PC-3 (cell line): ENCODE results near the gene ISOC1. TPM values are rescaled to one million over a fixed set of nuclear protein-coding genes. Genes with fewer than 3 reads are reported as not detected.

Experiments
- ATAC-seq: fragments of 200-7000 bp; cut with Tn5 transposase; 2 replicates; pipeline ENCODE4 v1.9.1; 2020; ENCODE audit warnings: mild to moderate bottlenecking, moderate library complexity
- BruUV-seq: library from RNA; stranded (reverse); fragments of 400-500 nt; replicated peaks from 2 replicates; lab custom pipeline; 2021; lab: Mats Ljungman, UMichigan
- CTCF ChIA-PET: fragments of 300-600 bp; sonication (Branson Sonifier 250); formaldehyde crosslinking; loops from one replicate; lab custom pipeline; 2022; ENCODE audit warnings: antibody characterized with exemption; lab: Charles Lee
- POLR2A ChIA-PET: fragments of 300-600 bp; sonication (Branson Sonifier 250); formaldehyde crosslinking; loops from one replicate; lab custom pipeline; 2022; ENCODE audit warnings: antibody characterized with exemption; ENCODE audit not compliant: unreplicated experiment; lab: Charles Lee
- DNase-seq: peaks from one replicate; pipeline ENCODE4 v3.0.0-alpha.2; 2015
- H2AFZ ChIP-seq: fragments of 300-600 bp; sonication (generic); 2 replicates; pipeline ENCODE4 v1.6.0; 2016; ENCODE audit warnings: antibody characterized with exemption, low read length
- H3F3A ChIP-seq: fragments of 300-600 bp; sonication (generic); one replicate; pipeline ENCODE4 v1.6.0; 2017; ENCODE audit warnings: antibody characterized with exemption, low read length, control low read depth, mild to moderate bottlenecking; ENCODE audit not compliant: unreplicated experiment
- H3K27ac ChIP-seq: fragments of 300-600 bp; sonication (generic); 2 replicates; pipeline ENCODE4 v1.5.1; 2016; ENCODE audit warnings: mild to moderate bottlenecking, low read length
- H3K27me3 ChIP-seq: fragments of 300-600 bp; sonication (generic); 2 replicates; pipeline ENCODE4 v1.6.1; 2016; ENCODE audit warnings: low read length, mixed read lengths
- H3K36me3 ChIP-seq: fragments of 300-600 bp; sonication (generic); 2 replicates; pipeline ENCODE4 v1.6.1; 2016; ENCODE audit warnings: low read depth, mixed run types, low read length, mixed read lengths
- H3K4me1 ChIP-seq: fragments of 300-600 bp; sonication (generic); 2 replicates; pipeline ENCODE4 v1.5.1; 2016; ENCODE audit warnings: low read length; ENCODE audit not compliant: insufficient read depth
- H3K4me2 ChIP-seq: fragments of 300-600 bp; sonication (generic); 2 replicates; pipeline ENCODE4 v1.6.0; 2016; ENCODE audit warnings: low read length
- H3K4me3 ChIP-seq: fragments of 300-600 bp; sonication (generic); 2 replicates; pipeline ENCODE4 v1.5.1; 2016; ENCODE audit warnings: mild to moderate bottlenecking, low read length, mixed read lengths
- H3K79me2 ChIP-seq: fragments of 300-600 bp; sonication (generic); 2 replicates; pipeline ENCODE4 v1.6.1; 2017; ENCODE audit warnings: low read length, mixed read lengths
- H3K9ac ChIP-seq: fragments of 300-600 bp; sonication (generic); 2 replicates; pipeline ENCODE4 v1.6.0; 2016; ENCODE audit warnings: mild to moderate bottlenecking, low read length
- H3K9me2 ChIP-seq: fragments of 300-600 bp; sonication (generic); replicated peaks from 2 replicates; pipeline ENCODE4 v1.6.1; 2016; ENCODE audit warnings: mixed run types, low read length, mixed read lengths
- H3K9me3 ChIP-seq: fragments of 300-600 bp; sonication (generic); 2 replicates; pipeline ENCODE4 v1.6.1; 2016; ENCODE audit warnings: low read length, mixed read lengths
- H4K20me1 ChIP-seq: fragments of 300-600 bp; sonication (generic); 2 replicates; pipeline ENCODE4 v1.6.1; 2016; ENCODE audit warnings: low read length, mixed read lengths
- EZH2 ChIP-seq: fragments of 300-600 bp; sonication (generic); IDR thresholded peaks from one replicate; pipeline ENCODE4 v1.6.1; 2017; ENCODE audit warnings: antibody characterized with exemption, mild to moderate bottlenecking, low read length; ENCODE audit not compliant: unreplicated experiment
- EZH2phosphoT487 ChIP-seq: fragments of 300-600 bp; sonication (generic); IDR thresholded peaks from 2 replicates; pipeline ENCODE4 v1.6.1; 2018; ENCODE audit warnings: mild to moderate bottlenecking, antibody characterized with exemption, low read length, borderline replicate concordance
- intact Hi-C: fragments of 100-400 bp; cut with micrococcal nuclease; formaldehyde crosslinking; loops from 2 replicates; pipeline ENCODE4 v1.9.0; 2023
- total RNA-seq: library from RNA; depleted of rRNA; stranded (reverse); fragments of >200 nt; gene quantifications from 2 replicates; pipeline ENCODE4 v1.2.3, GENCODE V29; 2014
- TF ChIP-seq, protein P1 (sequence below): fragments of 300-600 bp; sonication (generic); conservative IDR thresholded peaks from 2 replicates; pipeline ENCODE4 v1.5.1; 2017; ENCODE audit warnings: antibody characterized with exemption, low read depth, mild to moderate bottlenecking, low read length

The ISOC1 gene
- total RNA-seq, 1 experiment from 2014 or later: 27.3 TPM

DNA sequence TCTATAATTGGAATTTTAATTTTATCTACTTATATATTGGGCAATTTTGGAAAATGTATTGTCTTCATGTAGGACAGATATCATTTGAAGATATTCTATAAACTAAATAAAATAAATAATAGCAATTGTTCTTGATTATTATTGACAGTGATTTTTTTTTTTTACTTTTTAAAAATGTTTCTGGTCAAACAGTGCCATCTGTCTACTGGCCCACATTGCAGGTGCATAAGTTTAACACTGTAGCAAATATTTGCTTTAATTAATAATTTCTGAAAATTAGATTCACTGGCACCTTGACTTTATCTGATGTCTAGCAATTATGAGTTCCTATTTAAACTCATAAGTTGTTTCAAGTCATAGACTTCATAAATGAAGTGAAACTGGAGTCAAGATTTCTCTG lies 41.1 kb upstream of the ISOC1 start:
- DNase-seq (no peak), ATAC-seq (no peak)
- Histone ChIP-seq H3K9ac (no peak overlapping the region), H3K9me3 (no peaks in the 10 kb centered on the region), H3K9me2 (no peaks in the 10 kb centered on the region), H3F3A (no peaks in the 10 kb centered on the region), H3K4me2 (no peak overlapping the region), H3K27ac (no peak overlapping the region), H2AFZ (no peak overlapping the region), H3K4me3 (no peak overlapping the region), H3K79me2 (no peaks in the 10 kb centered on the region), H3K36me3 (no peaks in the 10 kb centered on the region), H3K4me1 (no peaks in the 10 kb centered on the region), H3K27me3 (no peaks in the 10 kb centered on the region; the same call in 1 of the 2 replicates), H4K20me1 (no peaks in the 10 kb centered on the region)
- CTCF ChIA-PET: no interaction called here
- BruUV-seq: no TSS peak
- TF ChIP-seq, protein P1, sequence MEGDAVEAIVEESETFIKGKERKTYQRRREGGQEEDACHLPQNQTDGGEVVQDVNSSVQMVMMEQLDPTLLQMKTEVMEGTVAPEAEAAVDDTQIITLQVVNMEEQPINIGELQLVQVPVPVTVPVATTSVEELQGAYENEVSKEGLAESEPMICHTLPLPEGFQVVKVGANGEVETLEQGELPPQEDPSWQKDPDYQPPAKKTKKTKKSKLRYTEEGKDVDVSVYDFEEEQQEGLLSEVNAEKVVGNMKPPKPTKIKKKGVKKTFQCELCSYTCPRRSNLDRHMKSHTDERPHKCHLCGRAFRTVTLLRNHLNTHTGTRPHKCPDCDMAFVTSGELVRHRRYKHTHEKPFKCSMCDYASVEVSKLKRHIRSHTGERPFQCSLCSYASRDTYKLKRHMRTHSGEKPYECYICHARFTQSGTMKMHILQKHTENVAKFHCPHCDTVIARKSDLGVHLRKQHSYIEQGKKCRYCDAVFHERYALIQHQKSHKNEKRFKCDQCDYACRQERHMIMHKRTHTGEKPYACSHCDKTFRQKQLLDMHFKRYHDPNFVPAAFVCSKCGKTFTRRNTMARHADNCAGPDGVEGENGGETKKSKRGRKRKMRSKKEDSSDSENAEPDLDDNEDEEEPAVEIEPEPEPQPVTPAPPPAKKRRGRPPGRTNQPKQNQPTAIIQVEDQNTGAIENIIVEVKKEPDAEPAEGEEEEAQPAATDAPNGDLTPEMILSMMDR: 0 out of 2 replicates have a peak, but pooled peaks have one; percentile 23
- no peak for TF ChIP-seq EZH2
- intact Hi-C loops: loop anchor here (1.0 kb wide), 1 partner anchor 148 kb away; no protein-coding TSS in a partner anchor
- POLR2A ChIA-PET: no interaction called here

DNA sequence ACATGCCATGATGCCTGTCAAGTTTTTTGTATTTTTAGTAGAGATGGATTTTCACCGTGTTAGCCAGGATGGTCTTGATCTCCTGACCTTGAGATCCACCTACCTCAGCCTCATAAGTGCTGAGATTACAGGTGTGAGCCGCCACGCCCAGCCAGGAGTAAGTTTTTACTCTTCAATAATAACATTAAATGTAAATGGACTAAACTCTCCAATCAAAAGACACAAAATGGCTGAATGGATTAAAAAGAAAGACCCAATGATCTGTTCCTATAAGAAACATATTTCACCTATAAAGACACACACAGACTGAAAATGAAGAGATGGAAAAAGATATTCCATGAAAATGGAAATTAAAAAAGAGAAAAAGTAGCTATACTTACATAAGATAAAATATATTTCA lies 37.2 kb upstream of the ISOC1 start:
- H3K4me3 ChIP-seq: no peak overlapping the region
- ATAC-seq (no peak), DNase-seq (no peak)
- no peaks in the 10 kb centered on the region for H3K36me3 ChIP-seq
- ChIA-PET CTCF (no interaction called here), POLR2A (no interaction called here)
- H3K4me2 ChIP-seq: no peak overlapping the region
- H3K27ac ChIP-seq: no peak overlapping the region
- intact Hi-C loops: no loop called here
- H2AFZ ChIP-seq: no peak overlapping the region
- no peak for TF ChIP-seq EZH2
- TF ChIP-seq, protein P1: no peak
- TF ChIP-seq EZH2phosphoT487: no peak
- no peaks in the 10 kb centered on the region for H3K9me2 ChIP-seq
- no peaks in the 10 kb centered on the region for H3F3A ChIP-seq
- H3K9me3 ChIP-seq: no peaks in the 10 kb centered on the region
- no peaks in the 10 kb centered on the region for H3K79me2 ChIP-seq
- H3K27me3 ChIP-seq: no peaks in the 10 kb centered on the region; the same call in 1 of the 2 replicates
- H3K9ac ChIP-seq: no peak overlapping the region
- no peaks in the 10 kb centered on the region for H4K20me1 ChIP-seq
- no peaks in the 10 kb centered on the region for H3K4me1 ChIP-seq
- no TSS peak for BruUV-seq

DNA sequence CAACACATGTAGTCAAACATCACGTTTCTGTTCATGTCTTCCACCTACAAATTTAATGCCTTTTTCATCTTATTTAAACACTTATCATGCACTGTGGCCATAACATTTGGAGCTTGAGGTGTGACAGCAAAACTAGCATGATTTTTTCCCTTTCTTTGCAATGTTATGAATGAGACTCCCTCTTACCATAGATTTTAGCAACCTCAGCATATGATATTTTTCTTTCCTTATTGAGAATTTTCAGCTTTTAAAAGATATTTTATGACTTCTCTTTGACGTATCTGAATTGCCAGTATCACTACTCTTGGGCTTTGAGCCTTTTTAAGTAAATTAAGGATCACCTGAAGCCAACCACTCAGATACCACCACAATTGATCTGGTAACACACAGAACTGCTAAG lies 32.7 kb upstream of the ISOC1 start:
- H3K27ac ChIP-seq: no peak overlapping the region
- no peaks in the 10 kb centered on the region for H3K9me2 ChIP-seq
- H3K4me3 ChIP-seq: no peak overlapping the region
- ATAC-seq: no peak
- no peak for DNase-seq
- no peaks in the 10 kb centered on the region for H3K4me1 ChIP-seq
- CTCF ChIA-PET: no interaction called here
- no peak overlapping the region for H2AFZ ChIP-seq
- intact Hi-C loops: no loop called here
- H3K4me2 ChIP-seq: no peak overlapping the region
- H3K36me3 ChIP-seq: no peaks in the 10 kb centered on the region
- H3K9ac ChIP-seq: no peak overlapping the region
- no peaks in the 10 kb centered on the region for H3K79me2 ChIP-seq
- H4K20me1 ChIP-seq: no peaks in the 10 kb centered on the region
- no peaks in the 10 kb centered on the region for H3K9me3 ChIP-seq
- peaks cover 12% of the 10 kb centered on the region for H3K27me3 ChIP-seq
- POLR2A ChIA-PET: no interaction called here
- no TSS peak for BruUV-seq
- H3F3A ChIP-seq: no peaks in the 10 kb centered on the region
- no peak for TF ChIP-seq EZH2
- TF ChIP-seq, protein P1: no peak
- TF ChIP-seq EZH2phosphoT487: no peak
